ENCODE measurements around the gene IQCE.

The IQCE gene

GRCh38 chr7:2564970-2565540 lies 6.3 kb downstream of the IQCE start:
- no peak for ATAC-seq
- TF ChIP-seq ESRRG (CRISPR knock-in tag; IDR thresholded peaks at IDR 0.05) (no peak), ISL1 (CRISPR knock-in tag; IDR thresholded peaks at IDR 0.05) (no peak), SNAI2 (CRISPR knock-in tag; IDR thresholded peaks at IDR 0.05) (no peak), CREB5 (CRISPR knock-in tag; IDR thresholded peaks at IDR 0.05; ENCODE audit: low read depth) (no peak), BACH2 (CRISPR knock-in tag; IDR thresholded peaks at IDR 0.05; ENCODE audit: borderline replicate concordance) (no peak)

- no peak for TF ChIP-seq SNAI2 (CRISPR knock-in tag; IDR thresholded peaks at IDR 0.05)
- no peak for TF ChIP-seq TSHZ2 (CRISPR knock-in tag; IDR thresholded peaks at IDR 0.05)
- no peak for TF ChIP-seq PATZ1 (CRISPR knock-in tag; IDR thresholded peaks at IDR 0.05; ENCODE audit: borderline replicate concordance)
- no peak for ATAC-seq
Observed at GRCh38 chr7:2566348-2566889, 7.6 kb downstream of the IQCE start.

- TF ChIP-seq TSHZ2 (CRISPR knock-in tag; IDR thresholded peaks at IDR 0.05) (no peak), ZFP3 (CRISPR knock-in tag; IDR thresholded peaks at IDR 0.05) (no peak), RARB (CRISPR knock-in tag; IDR thresholded peaks at IDR 0.05) (no peak), CREB5 (CRISPR knock-in tag; IDR thresholded peaks at IDR 0.05; ENCODE audit: low read depth) (no peak)
- no peak for ATAC-seq
Observed at GRCh38 chr7:2566890-2567678, 8.3 kb downstream of the IQCE start.

- peak; percentile 60 for ATAC-seq
- TF ChIP-seq ZNF8 (CRISPR knock-in tag; IDR thresholded peaks at IDR 0.05) (no peak), TOX (CRISPR knock-in tag; IDR thresholded peaks at IDR 0.05; ENCODE audit: borderline replicate concordance) (no peak), ZC3H10 (CRISPR knock-in tag; IDR thresholded peaks at IDR 0.05) (no peak), PATZ1 (CRISPR knock-in tag; IDR thresholded peaks at IDR 0.05; ENCODE audit: borderline replicate concordance) (no peak), ZNF565 (CRISPR knock-in tag; conservative IDR thresholded peaks at IDR 0.05; ENCODE audit: low read depth) (no peak), RARB (CRISPR knock-in tag; IDR thresholded peaks at IDR 0.05) (no peak), CSRNP3 (CRISPR knock-in tag; IDR thresholded peaks at IDR 0.05) (no peak), CREB5 (CRISPR knock-in tag; IDR thresholded peaks at IDR 0.05; ENCODE audit: low read depth) (no peak), ESRRG (CRISPR knock-in tag; IDR thresholded peaks at IDR 0.05) (no peak)
Observed at GRCh38 chr7:2567679-2568278, 9.0 kb downstream of the IQCE start.
